Right lobe of liver (tissue), 4 donors: Measurements from ENCODE around the gene FTO.

ENCODE experiments used
- POLR2A ChIP-seq: fragments of 450-650 bp; IDR thresholded peaks from one replicate; pipeline ENCODE4 v1.6.1; 2017; ENCODE audit warnings: antibody characterized with exemption, mild to moderate bottlenecking
- TF ChIP-seq, protein P1 (sequence below), 4 donors: fragments of 200-600 bp in 3 of 4; fragments of 450-650 bp in 1 of 4; IDR thresholded peaks; one replicate each; pipeline versions ENCODE4 v1.5.1 to v1.8.0; 2016 to 2022; ENCODE audit warnings: antibody characterized with exemption in 4 of 4, mild to moderate bottlenecking in 2 of 4
- donor health status: DM: no; HTN: no; CAD: no.
- donor health status: DM: no; HTN: no; CAD: no.
- donor health status: DM: no; HTN: yes; CAD: no.

DNA sequence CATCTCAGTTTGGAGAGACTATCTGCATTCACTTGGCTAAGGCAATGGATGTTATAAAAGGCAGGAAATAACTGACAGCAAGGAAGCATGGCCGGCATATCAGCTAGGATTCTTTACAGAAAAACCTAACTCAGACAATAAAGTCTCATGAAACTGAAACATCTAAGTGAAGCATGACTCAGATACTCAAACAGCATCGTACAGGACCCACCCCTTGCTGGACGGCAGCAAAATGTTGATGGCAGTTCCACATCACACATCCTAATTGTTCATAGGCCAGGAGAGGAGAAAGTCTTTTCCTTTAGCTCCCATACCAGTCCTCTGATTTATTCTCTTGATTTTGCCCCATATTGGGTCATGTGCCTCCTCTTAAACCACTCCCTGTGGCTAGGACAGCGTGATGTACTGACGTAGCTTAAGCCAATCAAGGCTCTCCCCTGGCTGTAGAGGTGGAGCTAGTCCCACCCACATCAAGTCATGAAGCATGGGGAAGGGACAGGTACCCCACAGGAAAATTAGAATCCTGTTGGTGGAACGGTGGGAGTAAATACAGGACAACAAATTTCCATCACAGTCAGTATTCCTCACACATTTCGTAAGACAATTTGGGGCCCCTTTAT is 403.7 kb downstream of the FTO start:
- TF ChIP-seq POLR2A: no peak
- TF ChIP-seq, protein P1, sequence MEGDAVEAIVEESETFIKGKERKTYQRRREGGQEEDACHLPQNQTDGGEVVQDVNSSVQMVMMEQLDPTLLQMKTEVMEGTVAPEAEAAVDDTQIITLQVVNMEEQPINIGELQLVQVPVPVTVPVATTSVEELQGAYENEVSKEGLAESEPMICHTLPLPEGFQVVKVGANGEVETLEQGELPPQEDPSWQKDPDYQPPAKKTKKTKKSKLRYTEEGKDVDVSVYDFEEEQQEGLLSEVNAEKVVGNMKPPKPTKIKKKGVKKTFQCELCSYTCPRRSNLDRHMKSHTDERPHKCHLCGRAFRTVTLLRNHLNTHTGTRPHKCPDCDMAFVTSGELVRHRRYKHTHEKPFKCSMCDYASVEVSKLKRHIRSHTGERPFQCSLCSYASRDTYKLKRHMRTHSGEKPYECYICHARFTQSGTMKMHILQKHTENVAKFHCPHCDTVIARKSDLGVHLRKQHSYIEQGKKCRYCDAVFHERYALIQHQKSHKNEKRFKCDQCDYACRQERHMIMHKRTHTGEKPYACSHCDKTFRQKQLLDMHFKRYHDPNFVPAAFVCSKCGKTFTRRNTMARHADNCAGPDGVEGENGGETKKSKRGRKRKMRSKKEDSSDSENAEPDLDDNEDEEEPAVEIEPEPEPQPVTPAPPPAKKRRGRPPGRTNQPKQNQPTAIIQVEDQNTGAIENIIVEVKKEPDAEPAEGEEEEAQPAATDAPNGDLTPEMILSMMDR (IDR thresholded peaks at IDR 0.05): no peak
